Chondrocyte (in vitro differentiated cells): ENCODE data around the gene PVR. TPM values are rescaled to one million over a fixed set of nuclear protein-coding genes. Genes with fewer than 3 reads are reported as not detected.
A peak's percentile ranks its signal among the peaks of the same experiment; 100 is the strongest.
"Not testable (repeated sequence)": the region's sequence is repeated elsewhere in the genome, so short reads cannot be mapped to it uniquely, and the experiment has no call there.

Experiments used
- DNase-seq: peaks from one replicate; pipeline ENCODE4 v3.0.0; 2021; ENCODE audit warnings: mixed read lengths, low spot score
- H3K27ac Mint-ChIP-seq: one replicate; pipeline ENCODE4 v1.8.0; 2021; ENCODE audit warnings: mild to moderate bottlenecking, moderate library complexity, mixed read lengths; ENCODE audit not compliant: unreplicated experiment
- H3K27me3 Mint-ChIP-seq: 2 replicates; pipeline ENCODE4 v1.8.0; 2021; ENCODE audit warnings: low read depth, mixed read lengths
- H3K36me3 Mint-ChIP-seq: 2 replicates; pipeline ENCODE4 v1.8.0; 2021; ENCODE audit warnings: low read depth, mixed read lengths
- H3K4me1 Mint-ChIP-seq: 2 replicates; pipeline ENCODE4 v1.8.0; 2021; ENCODE audit warnings: low read depth, mild to moderate bottlenecking, mixed read lengths
- H3K4me3 Mint-ChIP-seq: one replicate; pipeline ENCODE4 v1.8.0; 2021; ENCODE audit warnings: mild to moderate bottlenecking, moderate library complexity, mixed read lengths; ENCODE audit not compliant: unreplicated experiment
- H3K9me3 Mint-ChIP-seq: 2 replicates; pipeline ENCODE4 v1.8.0; 2021; ENCODE audit warnings: low read depth, mixed read lengths
- total RNA-seq: library from RNA; stranded (reverse); gene quantifications from 3 replicates; pipeline ENCODE4 v1.2.1, GENCODE V29; 2021
- TF ChIP-seq, protein P1 (sequence below): fragments of 200-600 bp; sonication (generic); IDR thresholded peaks from 2 replicates; pipeline ENCODE4 v1.5.0; 2021; ENCODE audit warnings: antibody characterized with exemption, mild to moderate bottlenecking, moderate library complexity

PVR gene
- total RNA-seq, 1 donor from 2014 or later = 89.7 TPM

DNA sequence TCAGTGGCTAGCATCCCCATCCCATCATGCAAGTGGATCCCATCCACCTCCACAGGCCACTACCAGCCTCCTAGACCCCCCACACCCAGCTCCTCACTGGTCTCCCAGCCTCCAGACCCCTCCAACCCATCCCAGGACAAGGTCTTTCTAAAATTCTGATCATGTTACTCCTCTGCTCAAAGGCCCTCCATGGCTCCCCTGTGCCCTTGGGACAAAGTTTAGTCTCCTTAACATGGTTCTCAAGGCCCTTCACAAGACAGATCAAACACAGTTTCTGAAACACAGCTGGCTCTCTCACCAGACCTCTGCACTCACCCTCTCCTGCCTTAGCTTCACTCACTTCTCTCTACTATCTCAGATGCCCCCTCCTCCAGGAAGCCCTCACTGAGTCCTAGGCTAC is 36.8 kb downstream of the PVR start:
- TF ChIP-seq, protein P1, sequence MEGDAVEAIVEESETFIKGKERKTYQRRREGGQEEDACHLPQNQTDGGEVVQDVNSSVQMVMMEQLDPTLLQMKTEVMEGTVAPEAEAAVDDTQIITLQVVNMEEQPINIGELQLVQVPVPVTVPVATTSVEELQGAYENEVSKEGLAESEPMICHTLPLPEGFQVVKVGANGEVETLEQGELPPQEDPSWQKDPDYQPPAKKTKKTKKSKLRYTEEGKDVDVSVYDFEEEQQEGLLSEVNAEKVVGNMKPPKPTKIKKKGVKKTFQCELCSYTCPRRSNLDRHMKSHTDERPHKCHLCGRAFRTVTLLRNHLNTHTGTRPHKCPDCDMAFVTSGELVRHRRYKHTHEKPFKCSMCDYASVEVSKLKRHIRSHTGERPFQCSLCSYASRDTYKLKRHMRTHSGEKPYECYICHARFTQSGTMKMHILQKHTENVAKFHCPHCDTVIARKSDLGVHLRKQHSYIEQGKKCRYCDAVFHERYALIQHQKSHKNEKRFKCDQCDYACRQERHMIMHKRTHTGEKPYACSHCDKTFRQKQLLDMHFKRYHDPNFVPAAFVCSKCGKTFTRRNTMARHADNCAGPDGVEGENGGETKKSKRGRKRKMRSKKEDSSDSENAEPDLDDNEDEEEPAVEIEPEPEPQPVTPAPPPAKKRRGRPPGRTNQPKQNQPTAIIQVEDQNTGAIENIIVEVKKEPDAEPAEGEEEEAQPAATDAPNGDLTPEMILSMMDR = no peak
- Mint-ChIP-seq H3K4me3 (no peak overlapping the region), H3K27ac (no peak overlapping the region), H3K27me3 (no peaks in the 10 kb centered on the region), H3K36me3 (peaks cover 13% of the 10 kb centered on the region), H3K4me1 (peaks cover 22% of the 10 kb centered on the region), H3K9me3 (no peaks in the 10 kb centered on the region)
- no peak for DNase-seq

DNA sequence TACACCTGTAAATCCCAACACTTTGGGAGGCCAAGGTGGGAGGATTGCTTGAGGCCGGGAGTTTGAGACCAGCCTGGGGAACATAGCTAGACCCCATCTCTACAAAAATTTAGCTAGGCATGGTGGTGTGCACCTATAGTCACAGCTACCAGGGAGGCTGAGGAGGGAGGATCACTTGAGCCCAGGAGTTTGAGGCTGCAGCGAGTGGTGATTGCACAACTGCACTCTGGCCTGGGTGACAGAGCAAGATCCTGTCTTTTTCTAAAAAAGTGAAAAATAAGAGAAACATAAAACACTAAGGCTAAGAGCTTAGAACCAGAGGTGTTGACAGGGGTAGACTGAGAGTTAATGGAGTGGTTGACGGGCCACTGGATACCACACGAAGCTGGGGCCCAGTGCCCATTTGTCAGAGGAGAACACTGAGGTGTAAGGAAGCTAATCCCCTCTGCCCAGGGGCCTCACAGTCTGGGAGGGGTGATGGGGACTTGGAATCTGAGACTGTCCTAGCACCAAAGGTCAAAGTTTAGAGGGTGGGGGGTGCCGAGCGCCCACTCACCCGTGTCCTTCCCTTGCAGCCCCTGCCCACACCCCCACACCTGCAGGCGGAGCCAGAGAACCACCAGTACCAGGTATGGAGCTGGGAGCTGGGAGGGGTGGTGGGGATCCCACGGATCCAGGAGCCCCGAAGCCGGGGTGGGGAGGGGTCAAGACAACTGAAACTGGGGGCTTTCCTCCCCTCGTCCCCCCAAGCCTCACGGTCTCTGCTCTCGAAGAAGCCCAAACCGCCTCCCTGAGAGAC is 38.5 kb downstream of the PVR start:
- Mint-ChIP-seq H3K27me3 (no peaks in the 10 kb centered on the region), H3K9me3 (no peaks in the 10 kb centered on the region), H3K4me1 (peaks cover 23% of the 10 kb centered on the region), H3K36me3 (peaks cover 10% of the 10 kb centered on the region), H3K27ac (no peak overlapping the region), H3K4me3 (no peak overlapping the region)
- no peak for DNase-seq
- TF ChIP-seq, protein P1 = no peak

DNA sequence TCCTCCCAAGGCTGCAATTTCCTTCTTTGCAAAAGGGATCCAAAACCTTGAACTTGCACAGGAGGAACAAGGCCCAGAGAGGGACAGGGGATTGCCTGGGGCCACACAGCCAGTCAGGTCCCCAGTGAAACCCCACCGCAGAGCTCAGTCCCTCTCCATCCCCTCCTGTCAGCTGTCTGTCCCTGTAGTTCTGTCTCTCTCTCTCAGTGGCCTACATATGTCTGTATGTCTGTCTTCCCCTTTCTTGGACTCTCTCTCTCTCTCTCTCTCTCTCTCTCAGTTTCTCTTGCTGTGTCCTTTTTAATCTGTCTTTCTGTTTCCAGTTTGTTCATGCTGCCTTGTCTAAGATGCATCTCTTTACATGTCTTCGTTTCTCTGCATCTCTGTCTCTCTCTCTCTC is 39.1 kb downstream of the PVR start:
- Mint-ChIP-seq H3K27ac (no peak overlapping the region), H3K4me1 (peaks cover 18% of the 10 kb centered on the region), H3K36me3 (peaks cover 10% of the 10 kb centered on the region), H3K27me3 (no peaks in the 10 kb centered on the region), H3K4me3 (no peak overlapping the region), H3K9me3 (no peaks in the 10 kb centered on the region)
- no peak for DNase-seq
- TF ChIP-seq, protein P1 = no peak

DNA sequence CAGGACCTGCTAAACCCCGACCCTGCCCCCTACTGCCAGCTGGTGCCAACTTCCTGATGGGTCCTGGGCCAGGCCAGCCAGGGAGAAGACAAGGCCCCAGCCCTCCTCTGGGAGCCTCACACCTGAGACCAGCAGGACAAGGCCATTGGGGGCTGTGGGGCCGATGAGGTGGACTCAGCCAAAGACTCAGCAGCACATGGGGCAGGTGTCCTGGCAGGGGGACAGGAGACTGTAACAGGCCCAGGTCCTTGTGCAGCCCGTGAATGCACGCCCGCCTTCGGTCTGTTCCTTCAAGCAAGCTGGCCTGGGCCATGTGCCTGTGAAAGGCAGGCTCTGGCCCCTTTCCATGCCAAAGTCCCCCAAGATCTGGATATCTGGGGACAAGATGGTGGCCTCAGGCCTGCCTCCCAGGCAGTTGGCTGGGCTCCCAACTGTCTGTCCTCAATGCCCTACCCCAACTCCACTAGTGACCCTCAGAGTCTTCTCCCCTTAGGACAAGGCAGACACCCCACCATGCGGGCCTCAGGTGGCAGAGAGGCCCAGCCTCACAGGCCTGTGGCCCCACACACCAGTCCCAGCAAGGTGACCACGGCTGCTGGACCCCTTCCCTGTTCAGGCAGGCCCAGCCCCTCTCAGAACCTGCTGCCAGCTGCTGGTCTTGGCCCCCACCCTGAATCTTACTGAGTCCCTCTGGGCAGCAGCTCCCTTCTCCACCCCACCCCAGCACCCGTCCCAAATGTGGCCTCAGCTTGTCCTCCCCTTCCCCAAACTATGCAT is 39.9 kb downstream of the PVR start:
- H3K27me3 Mint-ChIP-seq = no peaks in the 10 kb centered on the region
- no peak overlapping the region for H3K27ac Mint-ChIP-seq
- peaks cover 10% of the 10 kb centered on the region for H3K36me3 Mint-ChIP-seq
- peaks cover 18% of the 10 kb centered on the region for H3K4me1 Mint-ChIP-seq
- DNase-seq = no peak
- TF ChIP-seq, protein P1 = no peak
- H3K4me3 Mint-ChIP-seq = no peak overlapping the region
- no peaks in the 10 kb centered on the region for H3K9me3 Mint-ChIP-seq

DNA sequence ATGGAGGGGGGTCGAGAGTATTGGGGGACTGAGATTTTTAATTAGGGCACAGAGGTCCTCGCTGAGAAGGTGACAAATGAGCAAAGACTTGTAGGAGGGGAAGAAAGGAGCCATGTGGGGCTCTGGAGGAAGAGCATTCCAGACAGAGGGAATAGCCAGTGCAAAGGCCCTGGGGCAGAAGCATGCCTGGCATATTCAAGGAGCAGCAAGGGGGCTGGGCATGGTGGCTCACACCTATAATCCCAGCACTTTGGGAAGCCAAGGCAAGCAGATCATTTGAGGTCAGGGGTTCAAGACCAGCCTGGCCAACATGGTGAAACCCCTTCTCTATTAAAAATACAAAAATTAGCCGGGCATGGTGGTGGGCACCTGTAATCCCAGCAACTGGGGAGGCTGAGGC is 40.7 kb downstream of the PVR start:
- H3K27ac Mint-ChIP-seq = peak overlapping the region; percentile 32
- H3K4me3 Mint-ChIP-seq = not testable (repeated sequence)

More for the DNA sequence above, 40.7 kb downstream of the PVR start:
- peaks cover 21% of the 10 kb centered on the region for H3K4me1 Mint-ChIP-seq
- H3K27me3 Mint-ChIP-seq, DNase-seq, H3K9me3 Mint-ChIP-seq: not testable (repeated sequence)
- H3K36me3 Mint-ChIP-seq = peaks cover 10% of the 10 kb centered on the region
